ENCODE results near the gene CTTNBP2NL.

The CTTNBP2NL gene

GRCh38 chr1:112390775-112391602 lies 5.0 kb upstream of the CTTNBP2NL start (continued):
- peak; percentile 60 for TF ChIP-seq ZNF335 (tag by site-specific recombination; conservative IDR thresholded peaks at IDR 0.05)
- no peak for TF ChIP-seq SCRT1 (tag by site-specific recombination; IDR thresholded peaks at IDR 0.05; ENCODE audit: borderline replicate concordance)
- no peak for TF ChIP-seq ZNF521 (tag by site-specific recombination; IDR thresholded peaks at IDR 0.05)
- no peak for TF ChIP-seq ZNF138 (tag by site-specific recombination; IDR thresholded peaks at IDR 0.05; ENCODE audit: borderline replicate concordance)
- TF ChIP-seq ZNF184 (tag by site-specific recombination; IDR thresholded peaks at IDR 0.05) = no peak
- no peak for TF ChIP-seq YY1 (tag by site-specific recombination; IDR thresholded peaks at IDR 0.05)
- TF ChIP-seq ZBTB17 (tag by site-specific recombination; IDR thresholded peaks at IDR 0.05) = peak; percentile 86
- TF ChIP-seq ZBTB48 (tag by site-specific recombination; IDR thresholded peaks at IDR 0.05) = 0 out of 2 replicates have a peak, but pooled peaks have one; percentile 30
- no peak for TF ChIP-seq ZNF549 (tag by site-specific recombination; IDR thresholded peaks at IDR 0.05)
- peak; percentile 45; the same call in 1 of the 2 replicates for TF ChIP-seq ZNF629 (tag by site-specific recombination; IDR thresholded peaks at IDR 0.05)
- TF ChIP-seq ZNF292 (tag by site-specific recombination; IDR thresholded peaks at IDR 0.05; ENCODE audit: borderline replicate concordance, low read depth) = no peak
- TF ChIP-seq ZNF394 (tag by site-specific recombination; IDR thresholded peaks at IDR 0.05; ENCODE audit: borderline replicate concordance) = no peak; the same call in 1 of the 2 replicates
- TF ChIP-seq ZSCAN18 (tag by site-specific recombination; IDR thresholded peaks at IDR 0.05) = no peak
- TF ChIP-seq ZNF530 (tag by site-specific recombination; IDR thresholded peaks at IDR 0.05; ENCODE audit: low read depth) = no peak
- no peak for TF ChIP-seq ZNF23 (tag by site-specific recombination; IDR thresholded peaks at IDR 0.05; ENCODE audit: borderline replicate concordance)
- peak; percentile 83; the same call in 1 of the 2 replicates for TF ChIP-seq ZNF24 (tag by site-specific recombination; IDR thresholded peaks at IDR 0.05)
- no peak for TF ChIP-seq SALL2 (tag by site-specific recombination; IDR thresholded peaks at IDR 0.05; ENCODE audit: borderline replicate concordance)
- 0 out of 2 replicates have a peak, but pooled peaks have one; percentile 3 for TF ChIP-seq ZNF843 (tag by site-specific recombination; IDR thresholded peaks at IDR 0.05)
- no peak for TF ChIP-seq ZNF155 (tag by site-specific recombination; IDR thresholded peaks at IDR 0.05)
- TF ChIP-seq ZNF391 (tag by site-specific recombination; IDR thresholded peaks at IDR 0.05; ENCODE audit: borderline replicate concordance, low read depth) = no peak
- TF ChIP-seq PRDM2 (tag by site-specific recombination; IDR thresholded peaks at IDR 0.05; ENCODE audit: borderline replicate concordance) = no peak
- no peak for TF ChIP-seq ZBTB1 (tag by site-specific recombination; IDR thresholded peaks at IDR 0.05)
- TF ChIP-seq EGR2 (tag by site-specific recombination; IDR thresholded peaks at IDR 0.05; ENCODE audit: low read depth) = 0 out of 2 replicates have a peak, but pooled peaks have one; percentile 29
- no peak for TF ChIP-seq ZNF701 (tag by site-specific recombination; IDR thresholded peaks at IDR 0.05)
- TF ChIP-seq ZBTB26 (tag by site-specific recombination; optimal IDR thresholded peaks at IDR 0.05) = no peak
- no peak for TF ChIP-seq HOXA7 (CRISPR knock-in tag; IDR thresholded peaks at IDR 0.05; ENCODE audit: borderline replicate concordance)
- TF ChIP-seq SP7 (tag by site-specific recombination; IDR thresholded peaks at IDR 0.05) = peak; percentile 34; the same call in 1 of the 2 replicates
- no peak for TF ChIP-seq ZNF596 (tag by site-specific recombination; IDR thresholded peaks at IDR 0.05)
- peak; percentile 49; the same call in 1 of the 2 replicates for TF ChIP-seq ZNF600 (tag by site-specific recombination; IDR thresholded peaks at IDR 0.05)
- no peak for TF ChIP-seq ZBTB20 (tag by site-specific recombination; IDR thresholded peaks at IDR 0.05)
- TF ChIP-seq ZNF140 (tag by site-specific recombination; IDR thresholded peaks at IDR 0.05) = no peak
- TF ChIP-seq ZNF660 (tag by site-specific recombination; IDR thresholded peaks at IDR 0.05) = peak; percentile 84
- TF ChIP-seq ZNF777 (tag by site-specific recombination; IDR thresholded peaks at IDR 0.05; ENCODE audit: borderline replicate concordance) = no peak

Measured in HEK293 (cell line).